ENCODE results near the gene ELFN2. TPM values are rescaled to one million over a fixed set of nuclear protein-coding genes. Genes with fewer than 3 reads are reported as not detected.

Gene ELFN2
- total and polyA plus RNA-seq, 4 experiments from 2014 or later = 0.32 to 0.55 TPM; not detected in 2

GRCh38 chr22:37342065-37342464 lies 85.2 kb downstream of the ELFN2 start:
- Mint-ChIP-seq H3K27me3 (peaks cover 3 to 15% of the 10 kb centered on the region in 2 donors), H3K9me3 (peaks cover 0 to 1% (median 0%) of the 10 kb centered on the region in 8 donors), H3K4me3 (no peak overlapping the region), H3K27ac (no peak overlapping the region), H3K36me3 (no peaks in the 10 kb centered on the region), H3K4me1 (peaks cover 0 to 1% (median 0%) of the 10 kb centered on the region in 4 donors)
- no peak for DNase-seq
- H3K4me3 ChIP-seq (ENCODE audit: low read length in 2 of 2) = no peak overlapping the region
- H3K27ac ChIP-seq (ENCODE audit: low read depth, low read length) = no peak overlapping the region
- ChIA-PET POLR2A (ENCODE audit: partially characterized antibody) (no interaction called here), CTCF (ENCODE audit: partially characterized antibody) (no interaction called here)
- H3K9me3 ChIP-seq (ENCODE audit: control insufficient read depth in 1 of 2, low read length in 2 of 2) = no peaks in the 10 kb centered on the region
- H3K36me3 ChIP-seq (ENCODE audit: insufficient read depth, low read length) = no peaks in the 10 kb centered on the region
- no peaks in the 10 kb centered on the region for H3K4me1 ChIP-seq (ENCODE audit: insufficient read depth, low read length)
- no peaks in the 10 kb centered on the region for H3K27me3 ChIP-seq (ENCODE audit: insufficient read depth, low read length)
- intact Hi-C loops (cut with micrococcal nuclease) = no loop called here

GRCh38 chr22:37340331-37341262 lies 86.7 kb downstream of the ELFN2 start:
- Histone ChIP-seq H3K4me1 (ENCODE audit: insufficient read depth, low read length) (no peaks in the 10 kb centered on the region), H3K9me3 (ENCODE audit: control insufficient read depth in 1 of 2, low read length in 2 of 2) (no peaks in the 10 kb centered on the region), H3K36me3 (ENCODE audit: insufficient read depth, low read length) (no peaks in the 10 kb centered on the region), H3K27me3 (ENCODE audit: insufficient read depth, low read length) (no peaks in the 10 kb centered on the region), H3K27ac (ENCODE audit: low read depth, low read length) (no peak overlapping the region), H3K4me3 (ENCODE audit: low read length in 2 of 2) (no peak overlapping the region)
- H3K4me1 Mint-ChIP-seq = no peaks in the 10 kb centered on the region
- no peak for DNase-seq
- H3K4me3 Mint-ChIP-seq = peak overlapping the region in 1 of 8 donors; percentile 2
- intact Hi-C loops (cut with micrococcal nuclease) = no loop called here
- POLR2A ChIA-PET (ENCODE audit: partially characterized antibody) = no interaction called here
- peaks cover 3 to 19% of the 10 kb centered on the region in 2 donors for H3K27me3 Mint-ChIP-seq
- no peaks in the 10 kb centered on the region for H3K36me3 Mint-ChIP-seq
- CTCF ChIA-PET (ENCODE audit: partially characterized antibody) = interaction anchor here (1.3 kb wide), 1 partner anchor 80 kb away, joined by 4 read pairs; no protein-coding TSS in a partner anchor
- no peak overlapping the region for H3K27ac Mint-ChIP-seq
- H3K9me3 Mint-ChIP-seq = no peaks in the 10 kb centered on the region

- POLR2A ChIA-PET (ENCODE audit: partially characterized antibody) = no interaction called here
Observed at GRCh38 chr22:37338539-37339246, 88.6 kb downstream of the ELFN2 start.

GRCh38 chr22:37337204-37337943 lies 89.9 kb downstream of the ELFN2 start:
- Histone ChIP-seq H3K36me3 (ENCODE audit: insufficient read depth, low read length) (no peaks in the 10 kb centered on the region), H3K27ac (ENCODE audit: low read depth, low read length) (no peak overlapping the region), H3K27me3 (ENCODE audit: insufficient read depth, low read length) (peaks cover 18% of the 10 kb centered on the region), H3K4me3 (ENCODE audit: low read length in 2 of 2) (no peak overlapping the region), H3K4me1 (ENCODE audit: insufficient read depth, low read length) (peaks cover 11% of the 10 kb centered on the region), H3K9me3 (ENCODE audit: control insufficient read depth in 1 of 2, low read length in 2 of 2) (no peaks in the 10 kb centered on the region)
- peaks cover 3 to 16% (median 5%) of the 10 kb centered on the region in 4 donors for H3K4me1 Mint-ChIP-seq
- ChIA-PET POLR2A (ENCODE audit: partially characterized antibody) (no interaction called here), CTCF (ENCODE audit: partially characterized antibody) (no interaction called here)
- no peak overlapping the region for H3K4me3 Mint-ChIP-seq
- H3K36me3 Mint-ChIP-seq = no peaks in the 10 kb centered on the region
- no peaks in the 10 kb centered on the region for H3K9me3 Mint-ChIP-seq
- peaks cover 18 to 37% of the 10 kb centered on the region in 2 donors for H3K27me3 Mint-ChIP-seq
- no peak for DNase-seq
- intact Hi-C loops (cut with micrococcal nuclease) = loop anchor here (10.0 kb wide), 1 partner anchor 47 kb away; no protein-coding TSS in a partner anchor
- H3K27ac Mint-ChIP-seq = no peak overlapping the region

More at GRCh38 chr22:37338539-37339246, 88.6 kb downstream of the ELFN2 start:
- Mint-ChIP-seq H3K27ac (peak overlapping the region in 1 of 7 donors; percentile 22), H3K36me3 (no peaks in the 10 kb centered on the region), H3K4me3 (no peak overlapping the region), H3K27me3 (peaks cover 11 to 30% of the 10 kb centered on the region in 2 donors), H3K9me3 (no peaks in the 10 kb centered on the region), H3K4me1 (peaks cover 3 to 15% (median 5%) of the 10 kb centered on the region in 4 donors)
- CTCF ChIA-PET (ENCODE audit: partially characterized antibody) = no interaction called here
- H3K4me3 ChIP-seq (ENCODE audit: low read length in 2 of 2) = no peak overlapping the region
- H3K36me3 ChIP-seq (ENCODE audit: insufficient read depth, low read length) = no peaks in the 10 kb centered on the region
- H3K27ac ChIP-seq (ENCODE audit: low read depth, low read length) = no peak overlapping the region
- H3K9me3 ChIP-seq (ENCODE audit: control insufficient read depth in 1 of 2, low read length in 2 of 2) = no peaks in the 10 kb centered on the region
- intact Hi-C loops (cut with micrococcal nuclease) = loop anchor here (10.0 kb wide), 1 partner anchor 46 kb away; no protein-coding TSS in a partner anchor
- no peak for DNase-seq
- H3K4me1 ChIP-seq (ENCODE audit: insufficient read depth, low read length) = peaks cover 11% of the 10 kb centered on the region
- peaks cover 14% of the 10 kb centered on the region for H3K27me3 ChIP-seq (ENCODE audit: insufficient read depth, low read length)

GRCh38 chr22:37336579-37336978 lies 90.7 kb downstream of the ELFN2 start:
- no peak overlapping the region for H3K4me3 Mint-ChIP-seq
- H3K27ac ChIP-seq (ENCODE audit: low read depth, low read length) = no peak overlapping the region
- intact Hi-C loops (cut with micrococcal nuclease) = loop anchor here (10.0 kb wide), 1 partner anchor 48 kb away; no protein-coding TSS in a partner anchor
- no peaks in the 10 kb centered on the region for H3K9me3 ChIP-seq (ENCODE audit: control insufficient read depth in 1 of 2, low read length in 2 of 2)
- H3K4me1 ChIP-seq (ENCODE audit: insufficient read depth, low read length) = peaks cover 11% of the 10 kb centered on the region
- no peak overlapping the region for H3K27ac Mint-ChIP-seq
- H3K9me3 Mint-ChIP-seq = no peaks in the 10 kb centered on the region
- H3K36me3 Mint-ChIP-seq = no peaks in the 10 kb centered on the region
- peaks cover 3 to 16% (median 5%) of the 10 kb centered on the region in 4 donors for H3K4me1 Mint-ChIP-seq
- no peaks in the 10 kb centered on the region for H3K36me3 ChIP-seq (ENCODE audit: insufficient read depth, low read length)
- ChIA-PET POLR2A (ENCODE audit: partially characterized antibody) (no interaction called here), CTCF (ENCODE audit: partially characterized antibody) (no interaction called here)
- DNase-seq = no peak
- H3K4me3 ChIP-seq (ENCODE audit: low read length in 2 of 2) = no peak overlapping the region
- H3K27me3 Mint-ChIP-seq = peaks cover 22 to 43% of the 10 kb centered on the region in 2 donors
- peaks cover 18% of the 10 kb centered on the region for H3K27me3 ChIP-seq (ENCODE audit: insufficient read depth, low read length)

GRCh38 chr22:37335806-37336199 lies 91.5 kb downstream of the ELFN2 start:
- Mint-ChIP-seq H3K36me3 (no peaks in the 10 kb centered on the region), H3K4me3 (no peak overlapping the region), H3K27me3 (peaks cover 26 to 46% of the 10 kb centered on the region in 2 donors), H3K4me1 (peaks cover 3 to 16% (median 5%) of the 10 kb centered on the region in 4 donors), H3K27ac (no peak overlapping the region), H3K9me3 (no peaks in the 10 kb centered on the region)
- DNase-seq = no peak
- Histone ChIP-seq H3K4me1 (ENCODE audit: insufficient read depth, low read length) (peaks cover 11% of the 10 kb centered on the region), H3K4me3 (ENCODE audit: low read length in 2 of 2) (no peak overlapping the region), H3K9me3 (ENCODE audit: control insufficient read depth in 1 of 2, low read length in 2 of 2) (no peaks in the 10 kb centered on the region), H3K36me3 (ENCODE audit: insufficient read depth, low read length) (no peaks in the 10 kb centered on the region), H3K27ac (ENCODE audit: low read depth, low read length) (no peak overlapping the region), H3K27me3 (ENCODE audit: insufficient read depth, low read length) (peaks cover 18% of the 10 kb centered on the region)
- POLR2A ChIA-PET (ENCODE audit: partially characterized antibody) = no interaction called here
- CTCF ChIA-PET (ENCODE audit: partially characterized antibody) = no interaction called here
- intact Hi-C loops (cut with micrococcal nuclease) = loop anchor here (10.0 kb wide), 1 partner anchor 49 kb away; no protein-coding TSS in a partner anchor
